HepG2 (cell line): ENCODE measurements around the gene PDILT. TPM values are rescaled to one million over a fixed set of nuclear protein-coding genes. Genes with fewer than 3 reads are reported as not detected.

Experiments used
- ATAC-seq: fragments of 200-7000 bp; cut with Tn5 transposase; 3 replicates; pipeline ENCODE4 v1.9.1; 2020; ENCODE audit warnings: mild to moderate bottlenecking, moderate library complexity
- BruUV-seq: library from RNA; stranded (reverse); fragments of 400-500 nt; replicated peaks from 2 replicates; lab custom pipeline; 2021; lab: Mats Ljungman, UMichigan
- CTCF ChIA-PET: fragments of 300-600 bp; formaldehyde crosslinking; extraction: SDS; loops from one replicate; lab custom pipeline; 2021; ENCODE audit warnings: low total read pairs, inconsistent platforms, low intra/inter-chr PET ratio; lab: Yijun Ruan, JAX
- POLR2A ChIA-PET: fragments of 350-600 bp; sonication (Branson Sonifier 250); formaldehyde crosslinking; loops from one replicate; lab custom pipeline; 2020; ENCODE audit warnings: antibody characterized with exemption, inconsistent platforms; lab: Yijun Ruan, JAX
- DNase-seq: peaks from one replicate; pipeline ENCODE4 v3.0.0-alpha.2; 2015; ENCODE audit warnings: low spot score
- FAIRE-seq: peaks from 3 replicates; lab custom pipeline; 2011; peaks lifted over from hg19 to GRCh38; lab: Jason Lieb, UNC
- H2AFZ ChIP-seq: one replicate; pipeline ENCODE4 v1.6.1; 2011; ENCODE audit warnings: low read length, inconsistent platforms
- H3K27ac ChIP-seq: fragments of 300-600 bp; 3 replicates; pipeline ENCODE4 v1.8.0; 2011; ENCODE audit warnings: mixed run types, mild to moderate bottlenecking, mixed read lengths, low read length, inconsistent platforms; ENCODE audit not compliant: insufficient read depth; ENCODE audit errors: extremely low read length
- H3K27me3 ChIP-seq, 2 experiments: fragments of 200-600 bp in 1 of 2; 2 replicates in 1 of 2; 3 replicates in 1 of 2; pipeline versions ENCODE4 v1.6.0 to v1.8.0; 2011; ENCODE audit warnings: low read length in 2 of 2, mild to moderate bottlenecking in 2 of 2, moderate library complexity in 2 of 2, inconsistent platforms in 1 of 2; ENCODE audit not compliant: insufficient read depth in 2 of 2, control insufficient read depth in 1 of 2
- H3K36me3 ChIP-seq, 2 experiments: fragments of 200-600 bp in 1 of 2; replicated peaks in 1 of 2; 2 replicates in 1 of 2; 3 replicates in 1 of 2; pipeline versions ENCODE4 v1.5.1 to v1.8.0; 2011; ENCODE audit warnings: low read length in 2 of 2, inconsistent platforms in 1 of 2; ENCODE audit not compliant: insufficient read depth in 2 of 2, control insufficient read depth in 1 of 2
- H3K4me1 ChIP-seq: 2 replicates; pipeline ENCODE4 v1.5.1; 2012; ENCODE audit warnings: low read length, inconsistent platforms; ENCODE audit not compliant: insufficient read depth
- H3K4me2 ChIP-seq: 2 replicates; pipeline ENCODE4 v1.6.0; 2011; ENCODE audit warnings: low read depth, low read length, inconsistent platforms
- H3K4me3 ChIP-seq, 3 experiments: fragments of 200-600 bp in 1 of 3; sonication (generic), shearing (Covaris generic) in 1 of 3; replicated peaks in 1 of 3; 2 replicates each; pipeline ENCODE4 v1.5.1; 2011 to 2016; ENCODE audit warnings: low read length in 3 of 3, inconsistent platforms in 2 of 3, low read depth in 2 of 3, mild to moderate bottlenecking in 2 of 3, control low read depth in 1 of 3, mixed read lengths in 1 of 3; ENCODE audit not compliant: insufficient read depth in 1 of 3
- H3K79me2 ChIP-seq: one replicate; pipeline ENCODE4 v1.6.1; 2011; ENCODE audit warnings: low read length, inconsistent platforms; ENCODE audit not compliant: insufficient read depth
- H3K9ac ChIP-seq: 2 replicates; pipeline ENCODE4 v1.6.0; 2011; ENCODE audit warnings: mild to moderate bottlenecking, low read depth, low read length, inconsistent platforms; ENCODE audit not compliant: insufficient read depth
- H3K9me3 ChIP-seq: 2 replicates; pipeline ENCODE4 v1.5.1; 2012; ENCODE audit warnings: mild to moderate bottlenecking, low read length
- H4K20me1 ChIP-seq: 2 replicates; pipeline ENCODE4 v1.6.0; 2011; ENCODE audit warnings: inconsistent platforms, mild to moderate bottlenecking, low read length, moderate library complexity; ENCODE audit not compliant: insufficient read depth
- AHDC1 ChIP-seq: sonication (generic); formaldehyde crosslinking; IDR thresholded peaks from 2 replicates; pipeline ENCODE4 v1.5.1; 2020; ENCODE audit warnings: mild to moderate bottlenecking, missing genetic modification reagents, borderline replicate concordance
- FOXK2 ChIP-seq: fragments of 450-650 bp; IDR thresholded peaks from 2 replicates; pipeline ENCODE4 v1.6.1; 2016
- NR3C1 ChIP-seq: sonication (generic); formaldehyde crosslinking; IDR thresholded peaks from 2 replicates; pipeline ENCODE4 v1.4.0; 2020; ENCODE audit warnings: missing genetic modification reagents
- RCOR2 ChIP-seq: IDR thresholded peaks from 2 replicates; pipeline ENCODE4 v1.6.1; 2016; ENCODE audit warnings: missing biosample characterization, missing genetic modification reagents
- TBX2 ChIP-seq: sonication (generic); formaldehyde crosslinking; IDR thresholded peaks from 2 replicates; pipeline ENCODE4 v1.5.0; 2020; ENCODE audit warnings: missing genetic modification reagents, mild to moderate bottlenecking, borderline replicate concordance
- ZFY ChIP-seq: sonication (generic); formaldehyde crosslinking; IDR thresholded peaks from 2 replicates; pipeline ENCODE4 v1.4.0; 2020; ENCODE audit warnings: missing genetic modification reagents
- ZNF441 ChIP-seq: sonication (generic); formaldehyde crosslinking; IDR thresholded peaks from 2 replicates; pipeline ENCODE4 v1.7.0; 2021; ENCODE audit warnings: missing genetic modification reagents, borderline replicate concordance
- ZNF775 ChIP-seq: sonication (generic); formaldehyde crosslinking; IDR thresholded peaks from 2 replicates; pipeline ENCODE4 v1.4.0; 2020; ENCODE audit warnings: missing genetic modification reagents, mild to moderate bottlenecking, moderate library complexity, borderline replicate concordance
- WGBS: methylation state at CpG from one replicate; pipeline ENCODE4 v1.1.6; 2017; ENCODE audit warnings: low lambda C conversion rate; 5-methylcytosine and 5-hydroxymethylcytosine counted together
- in situ Hi-C: cut with HindIII; loops from 2 replicates; pipeline ENCODE4 v1.10.0; 2017; ENCODE audit warnings: low pct_unique_long_range_greater_than_20kb; ENCODE audit not compliant: extremely low pct_ligation_motif_present
- intact Hi-C: fragments of 100-400 bp; cut with micrococcal nuclease; formaldehyde crosslinking; loops from one replicate; pipeline ENCODE4 v1.10.0; 2022; ENCODE audit not compliant: unreplicated experiment
- polyA plus RNA-seq, 8 experiments: library from polyadenylated mRNA; depleted of rRNA in 3 of 8; stranded (reverse) in 7 of 8; unstranded in 1 of 8; fragments of >200 nt; fragmentation: Illumina TruSeq in 4 of 8; extraction: Trizol in 4 of 8; gene quantifications; 2 replicates each; pipeline versions ENCODE4 v1.2.1 to v1.2.3, GENCODE V29; 2011 to 2016; ENCODE audit warnings: low read depth in 4 of 8, missing spikeins in 1 of 8, mixed read lengths in 1 of 8; ENCODE audit not compliant: insufficient read depth in 1 of 8
- total RNA-seq, 5 experiments: library from RNA; depleted of rRNA; stranded (reverse); fragments of >200 nt; fragmentation: Illumina TruSeq; extraction: Trizol; gene quantifications; 2 replicates each; pipeline ENCODE4 v1.2.3, GENCODE V29; 2016; ENCODE audit warnings: low read depth in 1 of 5
- TF ChIP-seq, protein P1 (sequence below): sonication (generic); formaldehyde crosslinking; IDR thresholded peaks from 2 replicates; pipeline ENCODE4 v1.4.0; 2020; ENCODE audit warnings: missing genetic modification reagents

PDILT gene
- total and polyA plus RNA-seq, 2 of the 13 experiments (the other 11 are each of a cell fraction or from before 2014, with no cell fraction given): not detected

DNA sequence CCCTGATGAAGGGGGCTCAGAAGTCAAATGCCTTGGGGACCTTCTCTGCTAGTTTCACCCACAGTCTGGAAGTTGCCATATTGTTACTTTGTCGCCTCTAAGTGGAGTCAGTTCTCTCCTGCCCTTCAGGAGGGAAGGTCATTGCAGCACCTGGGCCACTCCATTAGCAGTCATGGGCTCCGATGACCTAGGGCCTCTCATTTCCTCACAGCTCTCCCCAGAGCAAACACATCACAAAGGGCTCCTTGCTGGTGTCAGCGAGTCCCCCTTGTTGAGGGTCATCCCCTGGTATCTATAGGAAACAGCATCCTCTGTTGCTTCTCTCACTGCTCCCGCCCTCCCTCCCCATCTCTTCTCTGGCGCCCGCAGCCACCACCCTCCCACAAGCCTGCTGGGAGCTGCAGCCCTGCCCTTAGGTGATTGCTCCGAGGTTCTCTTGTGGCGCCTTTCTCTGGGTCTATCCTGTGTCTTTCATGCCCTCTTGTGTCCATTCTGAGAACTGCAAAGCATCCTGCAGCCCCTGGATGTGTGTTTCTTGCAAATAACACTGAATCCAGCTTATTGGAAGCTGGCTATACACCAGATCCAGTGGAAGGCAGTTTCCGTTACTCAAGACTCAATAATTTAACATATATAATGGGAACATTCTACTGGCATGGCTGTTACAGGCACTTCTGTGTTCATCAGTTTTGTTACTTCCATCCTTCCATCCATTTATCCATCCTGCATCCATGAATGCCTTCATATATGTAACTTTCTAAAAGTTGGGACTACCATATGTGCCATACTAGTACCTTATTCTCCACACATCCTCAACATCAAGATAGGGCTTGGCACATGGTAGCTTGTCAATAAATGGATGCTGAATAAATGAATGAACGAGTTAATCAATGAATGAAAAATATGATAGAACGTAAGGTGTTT lies 21.2 kb downstream of the PDILT start (continued):
- TF ChIP-seq, protein P1, sequence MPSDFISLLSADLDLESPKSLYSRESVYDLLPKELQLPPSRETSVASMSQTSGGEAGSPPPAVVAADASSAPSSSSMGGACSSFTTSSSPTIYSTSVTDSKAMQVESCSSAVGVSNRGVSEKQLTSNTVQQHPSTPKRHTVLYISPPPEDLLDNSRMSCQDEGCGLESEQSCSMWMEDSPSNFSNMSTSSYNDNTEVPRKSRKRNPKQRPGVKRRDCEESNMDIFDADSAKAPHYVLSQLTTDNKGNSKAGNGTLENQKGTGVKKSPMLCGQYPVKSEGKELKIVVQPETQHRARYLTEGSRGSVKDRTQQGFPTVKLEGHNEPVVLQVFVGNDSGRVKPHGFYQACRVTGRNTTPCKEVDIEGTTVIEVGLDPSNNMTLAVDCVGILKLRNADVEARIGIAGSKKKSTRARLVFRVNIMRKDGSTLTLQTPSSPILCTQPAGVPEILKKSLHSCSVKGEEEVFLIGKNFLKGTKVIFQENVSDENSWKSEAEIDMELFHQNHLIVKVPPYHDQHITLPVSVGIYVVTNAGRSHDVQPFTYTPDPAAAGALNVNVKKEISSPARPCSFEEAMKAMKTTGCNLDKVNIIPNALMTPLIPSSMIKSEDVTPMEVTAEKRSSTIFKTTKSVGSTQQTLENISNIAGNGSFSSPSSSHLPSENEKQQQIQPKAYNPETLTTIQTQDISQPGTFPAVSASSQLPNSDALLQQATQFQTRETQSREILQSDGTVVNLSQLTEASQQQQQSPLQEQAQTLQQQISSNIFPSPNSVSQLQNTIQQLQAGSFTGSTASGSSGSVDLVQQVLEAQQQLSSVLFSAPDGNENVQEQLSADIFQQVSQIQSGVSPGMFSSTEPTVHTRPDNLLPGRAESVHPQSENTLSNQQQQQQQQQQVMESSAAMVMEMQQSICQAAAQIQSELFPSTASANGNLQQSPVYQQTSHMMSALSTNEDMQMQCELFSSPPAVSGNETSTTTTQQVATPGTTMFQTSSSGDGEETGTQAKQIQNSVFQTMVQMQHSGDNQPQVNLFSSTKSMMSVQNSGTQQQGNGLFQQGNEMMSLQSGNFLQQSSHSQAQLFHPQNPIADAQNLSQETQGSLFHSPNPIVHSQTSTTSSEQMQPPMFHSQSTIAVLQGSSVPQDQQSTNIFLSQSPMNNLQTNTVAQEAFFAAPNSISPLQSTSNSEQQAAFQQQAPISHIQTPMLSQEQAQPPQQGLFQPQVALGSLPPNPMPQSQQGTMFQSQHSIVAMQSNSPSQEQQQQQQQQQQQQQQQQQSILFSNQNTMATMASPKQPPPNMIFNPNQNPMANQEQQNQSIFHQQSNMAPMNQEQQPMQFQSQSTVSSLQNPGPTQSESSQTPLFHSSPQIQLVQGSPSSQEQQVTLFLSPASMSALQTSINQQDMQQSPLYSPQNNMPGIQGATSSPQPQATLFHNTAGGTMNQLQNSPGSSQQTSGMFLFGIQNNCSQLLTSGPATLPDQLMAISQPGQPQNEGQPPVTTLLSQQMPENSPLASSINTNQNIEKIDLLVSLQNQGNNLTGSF: no peak
- no peak for TF ChIP-seq ZNF775 (CRISPR knock-in tag)

GRCh38 chr16:20382202-20382948 lies 22.2 kb downstream of the PDILT start:
- in situ Hi-C loops (loop anchor here (25.0 kb wide), 1 partner anchor 795 kb away; no protein-coding TSS in a partner anchor), intact Hi-C loops (loop anchor here (2.0 kb wide), 2 partner anchors 82 to 484 kb away; no protein-coding TSS in a partner anchor)
- H3K79me2 ChIP-seq: no peaks in the 10 kb centered on the region
- H3K27me3 ChIP-seq: peaks cover 0 to 3% of the 10 kb centered on the region in 2 experiments; a peak in 1 of 5 replicates
- no TSS peak for BruUV-seq
- ChIA-PET POLR2A (no interaction called here), CTCF (interaction anchor here (0.8 to 3.1 kb wide), 5 partner anchors 20 to 483 kb away, joined by 3 to 26 read pairs (median 11); no protein-coding TSS in a partner anchor)
- H3K4me1 ChIP-seq: peaks cover 22% of the 10 kb centered on the region
- FAIRE-seq (no peak), ATAC-seq (no peak), DNase-seq (no peak)
- H3K27ac ChIP-seq: no peak overlapping the region
- no peaks in the 10 kb centered on the region for H3K36me3 ChIP-seq
- no peak overlapping the region for H3K9ac ChIP-seq
- H2AFZ ChIP-seq: no peak overlapping the region
- H3K9me3 ChIP-seq: no peaks in the 10 kb centered on the region
- H4K20me1 ChIP-seq: no peaks in the 10 kb centered on the region
- 53% methylated on average over 7 of the region's 7 CpGs for WGBS
- H3K4me3 ChIP-seq: no peak overlapping the region
- H3K4me2 ChIP-seq: no peak overlapping the region
- no peak for TF ChIP-seq FOXK2
- TF ChIP-seq RCOR2 (CRISPR knock-in tag): no peak
- no peak for TF ChIP-seq NR3C1
- no peak for TF ChIP-seq ZNF441 (CRISPR knock-in tag)
- no peak for TF ChIP-seq ZFY
- TF ChIP-seq AHDC1 (CRISPR knock-in tag): no peak
- 0 out of 2 replicates have a peak, but pooled peaks have one; percentile 6 for TF ChIP-seq TBX2
